Fibroblast of skin of abdomen (primary cell): ENCODE data around the gene FYB2. TPM values are rescaled to one million over a fixed set of nuclear protein-coding genes. Genes with fewer than 3 reads are reported as not detected.

ENCODE experiments used
- DNase-seq: peaks from one replicate; pipeline ENCODE4 v3.0.0-alpha.2; 2013
- polyA plus RNA-seq, 2 experiments: library from polyadenylated mRNA; unstranded; fragments of 120-200 nt; gene quantifications; one replicate each; pipeline ENCODE4 v1.2.1, GENCODE V29; 2013; ENCODE audit not compliant: insufficient read length in 2 of 2

Gene FYB2
- polyA plus RNA-seq (2013, experiment 1 of 2; ENCODE audit: insufficient read length) = not detected
- 0.11 TPM for polyA plus RNA-seq (2013, experiment 2 of 2; ENCODE audit: insufficient read length)

GRCh38 chr1:56819387-56819899 is at the start of gene FYB2:
Gene FYB2, minus strand, starts transcription at chr1:56819404. Its CDS starts 114 bp downstream, at chr1:56819290.
- no peak for DNase-seq

- DNase-seq = peak; percentile 40
Observed at GRCh38 chr1:56868761-56869160, 49.6 kb upstream of the FYB2 start.

GRCh38 chr1:56867491-56867890 is 48.3 kb upstream of the FYB2 start:
- DNase-seq = no peak

GRCh38 chr1:56866656-56867055 is 47.5 kb upstream of the FYB2 start:
- peak; percentile 87 for DNase-seq

- peak; percentile 27 for DNase-seq
Observed at GRCh38 chr1:56864430-56864829, 45.2 kb upstream of the FYB2 start.

GRCh38 chr1:56863265-56863992 is 44.2 kb upstream of the FYB2 start:
- DNase-seq = no peak

GRCh38 chr1:56859287-56859686 is 40.1 kb upstream of the FYB2 start:
- no peak for DNase-seq

GRCh38 chr1:56856186-56856585 is 37.0 kb upstream of the FYB2 start:
- DNase-seq = no peak

- DNase-seq = no peak
Observed at GRCh38 chr1:56855190-56855589, 36.0 kb upstream of the FYB2 start.

GRCh38 chr1:56854521-56855099 is 35.4 kb upstream of the FYB2 start, which contains the start of gene C8A:
Gene C8A, plus strand, starts transcription at chr1:56854797. Its CDS starts 105 bp downstream, at chr1:56854902.
- no peak for DNase-seq

GRCh38 chr1:56852476-56852875 is 33.3 kb upstream of the FYB2 start:
- DNase-seq = no peak

GRCh38 chr1:56850922-56851321 is 31.7 kb upstream of the FYB2 start:
- no peak for DNase-seq

GRCh38 chr1:56850411-56850810 is 31.2 kb upstream of the FYB2 start:
- no peak for DNase-seq

- DNase-seq = no peak
Observed at GRCh38 chr1:56849750-56850149, 30.5 kb upstream of the FYB2 start.

GRCh38 chr1:56845343-56845742 is 26.1 kb upstream of the FYB2 start:
- DNase-seq = no peak

- no peak for DNase-seq
Observed at GRCh38 chr1:56844545-56845136, 25.4 kb upstream of the FYB2 start.

- no peak for DNase-seq
Observed at GRCh38 chr1:56843544-56843943, 24.3 kb upstream of the FYB2 start.

- DNase-seq = peak; percentile 29
Observed at GRCh38 chr1:56838759-56839158, 19.6 kb upstream of the FYB2 start.

GRCh38 chr1:56837244-56837939 is 18.2 kb upstream of the FYB2 start:
- no peak for DNase-seq

GRCh38 chr1:56836359-56836758 is 17.2 kb upstream of the FYB2 start:
- DNase-seq = no peak

GRCh38 chr1:56835657-56836056 is 16.5 kb upstream of the FYB2 start:
- no peak for DNase-seq

GRCh38 chr1:56834137-56834900 is 15.1 kb upstream of the FYB2 start:
- DNase-seq = no peak
